Mesendoderm (in vitro differentiated cells): ENCODE results near the gene SLC29A2.

ENCODE experiments used
- DNase-seq: peaks from one replicate; pipeline ENCODE4 v3.0.0; 2013
- H2AK5ac ChIP-seq: 2 replicates; pipeline ENCODE4 v1.6.1; 2013; ENCODE audit warnings: low read length, inconsistent platforms
- H2BK120ac ChIP-seq: 2 replicates; pipeline ENCODE4 v1.6.1; 2013; ENCODE audit warnings: low read depth, mild to moderate bottlenecking, low read length, moderate library complexity, mixed read lengths
- H2BK15ac ChIP-seq: replicated peaks from 2 replicates; pipeline ENCODE4 v1.6.1; 2013; ENCODE audit warnings: low read depth, mild to moderate bottlenecking, moderate library complexity
- H2BK5ac ChIP-seq: 2 replicates; pipeline ENCODE4 v1.6.1; 2013; ENCODE audit warnings: low read length, inconsistent platforms
- H3K18ac ChIP-seq: 2 replicates; pipeline ENCODE4 v1.6.1; 2013; ENCODE audit warnings: mild to moderate bottlenecking, low read length, mixed read lengths
- H3K23ac ChIP-seq: one replicate; pipeline ENCODE4 v1.6.1; 2013; ENCODE audit warnings: low read length
- H3K27ac ChIP-seq: 2 replicates; pipeline ENCODE4 v1.5.1; 2013; ENCODE audit warnings: low read depth, mild to moderate bottlenecking, inconsistent platforms, low read length, moderate library complexity
- H3K27me3 ChIP-seq: 2 replicates; pipeline ENCODE4 v1.6.1; 2013; ENCODE audit warnings: low read length, control low read depth, mild to moderate bottlenecking, inconsistent platforms; ENCODE audit not compliant: insufficient read depth, poor library complexity
- H3K36me3 ChIP-seq: 2 replicates; pipeline ENCODE4 v1.6.1; 2013; ENCODE audit warnings: low read length, inconsistent platforms; ENCODE audit not compliant: control insufficient read depth, insufficient read depth
- H3K4ac ChIP-seq: one replicate; pipeline ENCODE4 v1.6.1; 2013; ENCODE audit warnings: low read depth, mild to moderate bottlenecking, low read length, moderate library complexity
- H3K4me1 ChIP-seq: 2 replicates; pipeline ENCODE4 v1.6.1; 2013; ENCODE audit warnings: low read depth, low read length, inconsistent platforms; ENCODE audit not compliant: control insufficient read depth
- H3K4me2 ChIP-seq: 2 replicates; pipeline ENCODE4 v1.6.1; 2013; ENCODE audit warnings: low read length
- H3K4me3 ChIP-seq: 2 replicates; pipeline ENCODE4 v1.5.1; 2013; ENCODE audit warnings: mild to moderate bottlenecking, low read length
- H3K56ac ChIP-seq: one replicate; pipeline ENCODE4 v1.6.1; 2013; ENCODE audit warnings: low read length
- H3K79me1 ChIP-seq: 2 replicates; pipeline ENCODE4 v1.6.1; 2013; ENCODE audit warnings: low read length, inconsistent platforms
- H3K79me2 ChIP-seq: 2 replicates; pipeline ENCODE4 v1.6.1; 2013; ENCODE audit warnings: mild to moderate bottlenecking, low read length; ENCODE audit not compliant: control insufficient read depth, insufficient read depth
- H3K9ac ChIP-seq: 2 replicates; pipeline ENCODE4 v1.6.1; 2013; ENCODE audit warnings: low read length, inconsistent platforms
- H4K5ac ChIP-seq: one replicate; pipeline ENCODE4 v1.6.1; 2013; ENCODE audit warnings: low read length
- H4K8ac ChIP-seq: one replicate; pipeline ENCODE4 v1.6.1; 2013; ENCODE audit warnings: low read depth, mild to moderate bottlenecking, control low read depth, low read length, moderate library complexity
- WGBS: extraction: QIAGEN DNeasy Blood & Tissue Kit; methylation state at CpG from one replicate; pipeline ENCODE4 v1.1.7; 2013; ENCODE audit warnings: low lambda C conversion rate, missing lambda C conversion rate; ENCODE audit not compliant: insufficient coverage; ENCODE audit errors: extremely low coverage; 5-methylcytosine and 5-hydroxymethylcytosine counted together

SLC29A2 gene

GRCh38 chr11:66365711-66366619 is 5.6 kb downstream of the SLC29A2 start:
- H4K8ac ChIP-seq: no peak overlapping the region
- no peak overlapping the region for H3K4me3 ChIP-seq
- H3K9ac ChIP-seq: no peak overlapping the region
- H3K79me2 ChIP-seq: peaks cover 15% of the 10 kb centered on the region
- H3K4ac ChIP-seq: no peak overlapping the region
- H3K4me2 ChIP-seq: no peak overlapping the region
- H2BK15ac ChIP-seq: no peak overlapping the region
- WGBS: no CpG with 5 or more reads among the region's 14 CpGs
- peaks cover 8% of the 10 kb centered on the region for H3K4me1 ChIP-seq
- H2BK120ac ChIP-seq: no peak overlapping the region
- no peaks in the 10 kb centered on the region for H3K27me3 ChIP-seq
- H3K27ac ChIP-seq: no peak overlapping the region
- H2BK5ac ChIP-seq: no peak overlapping the region
- peak overlapping the region; percentile 45 for H3K23ac ChIP-seq
- H2AK5ac ChIP-seq: no peak overlapping the region
- peaks cover 24% of the 10 kb centered on the region for H3K36me3 ChIP-seq
- peaks cover 21% of the 10 kb centered on the region for H3K79me1 ChIP-seq
- no peak for DNase-seq
- H3K56ac ChIP-seq: no peak overlapping the region
- H3K18ac ChIP-seq: no peak overlapping the region
- no peak overlapping the region for H4K5ac ChIP-seq

- Histone ChIP-seq H2AK5ac (no peak overlapping the region), H2BK15ac (no peak overlapping the region), H2BK5ac (no peak overlapping the region), H4K8ac (no peak overlapping the region), H3K79me2 (peaks cover 14% of the 10 kb centered on the region), H4K5ac (no peak overlapping the region), H3K56ac (no peak overlapping the region), H2BK120ac (no peak overlapping the region), H3K4ac (no peak overlapping the region), H3K27ac (no peak overlapping the region), H3K18ac (no peak overlapping the region), H3K36me3 (peaks cover 24% of the 10 kb centered on the region), H3K23ac (no peak overlapping the region), H3K4me3 (no peak overlapping the region), H3K4me2 (no peak overlapping the region), H3K4me1 (peaks cover 8% of the 10 kb centered on the region), H3K79me1 (peaks cover 21% of the 10 kb centered on the region), H3K27me3 (no peaks in the 10 kb centered on the region), H3K9ac (no peak overlapping the region)
- WGBS: no CpG with 5 or more reads among the region's 6 CpGs
- DNase-seq: no peak
Observed at GRCh38 chr11:66365166-66365565, 6.4 kb downstream of the SLC29A2 start.

- Histone ChIP-seq H3K56ac (no peak overlapping the region), H3K79me2 (peaks cover 4% of the 10 kb centered on the region), H3K27ac (no peak overlapping the region), H2BK120ac (no peak overlapping the region), H3K23ac (no peak overlapping the region), H3K4me1 (no peaks in the 10 kb centered on the region), H2BK15ac (no peak overlapping the region), H4K8ac (no peak overlapping the region), H3K4me2 (no peak overlapping the region), H3K18ac (no peak overlapping the region), H2BK5ac (no peak overlapping the region), H4K5ac (no peak overlapping the region), H3K36me3 (peaks cover 24% of the 10 kb centered on the region), H3K9ac (no peak overlapping the region), H2AK5ac (no peak overlapping the region), H3K27me3 (no peaks in the 10 kb centered on the region), H3K79me1 (peaks cover 11% of the 10 kb centered on the region), H3K4me3 (no peak overlapping the region), H3K4ac (no peak overlapping the region)
- peak; percentile 88 for DNase-seq
- no CpG with 5 or more reads among the region's 15 CpGs for WGBS
Observed at GRCh38 chr11:66363805-66364535, 7.6 kb downstream of the SLC29A2 start.

- no peaks in the 10 kb centered on the region for H3K4me1 ChIP-seq
- H3K36me3 ChIP-seq: peaks cover 17% of the 10 kb centered on the region
Observed at GRCh38 chr11:66363187-66363601, 8.4 kb downstream of the SLC29A2 start.

GRCh38 chr11:66362481-66363147 is 8.9 kb downstream of the SLC29A2 start:
- no peaks in the 10 kb centered on the region for H3K79me2 ChIP-seq
- H2BK15ac ChIP-seq: no peak overlapping the region
- H2AK5ac ChIP-seq: no peak overlapping the region
- H3K27me3 ChIP-seq: no peaks in the 10 kb centered on the region
- H4K8ac ChIP-seq: no peak overlapping the region
- H3K79me1 ChIP-seq: peaks cover 1% of the 10 kb centered on the region
- H2BK5ac ChIP-seq: no peak overlapping the region
- no peak overlapping the region for H3K9ac ChIP-seq
- H3K56ac ChIP-seq: no peak overlapping the region
- no peak overlapping the region for H4K5ac ChIP-seq
- H3K4ac ChIP-seq: no peak overlapping the region
- H3K4me1 ChIP-seq: no peaks in the 10 kb centered on the region
- H3K18ac ChIP-seq: no peak overlapping the region
- H3K36me3 ChIP-seq: peaks cover 15% of the 10 kb centered on the region
- H3K4me3 ChIP-seq: no peak overlapping the region
- no peak overlapping the region for H2BK120ac ChIP-seq
- no CpG with 5 or more reads among the region's 9 CpGs for WGBS
- no peak overlapping the region for H3K23ac ChIP-seq
- DNase-seq: no peak
- no peak overlapping the region for H3K4me2 ChIP-seq
- no peak overlapping the region for H3K27ac ChIP-seq

More at GRCh38 chr11:66363187-66363601, 8.4 kb downstream of the SLC29A2 start:
- no peak overlapping the region for H4K5ac ChIP-seq
- H3K4me3 ChIP-seq: no peak overlapping the region
- no peaks in the 10 kb centered on the region for H3K79me2 ChIP-seq
- no peak for DNase-seq
- H3K18ac ChIP-seq: no peak overlapping the region
- H3K27ac ChIP-seq: no peak overlapping the region
- H2BK120ac ChIP-seq: no peak overlapping the region
- H3K79me1 ChIP-seq: peaks cover 5% of the 10 kb centered on the region
- H4K8ac ChIP-seq: no peak overlapping the region
- H3K4ac ChIP-seq: no peak overlapping the region
- no peak overlapping the region for H2BK15ac ChIP-seq
- no peak overlapping the region for H2BK5ac ChIP-seq
- no peak overlapping the region for H3K4me2 ChIP-seq
- no peak overlapping the region for H3K23ac ChIP-seq
- no peaks in the 10 kb centered on the region for H3K27me3 ChIP-seq
- no peak overlapping the region for H3K9ac ChIP-seq
- no peak overlapping the region for H2AK5ac ChIP-seq
- WGBS: no CpG with 5 or more reads among the region's 14 CpGs
- no peak overlapping the region for H3K56ac ChIP-seq
